ENCODE measurements around the gene TTI1.

GRCh38 chr20:37940858-37941257 is 92.4 kb downstream of the TTI1 start:
- TF ChIP-seq CTCF (IDR thresholded peaks at IDR 0.05) (no peak), ELF1 (IDR thresholded peaks at IDR 0.05) (no peak), JUND (IDR thresholded peaks at IDR 0.05) (no peak)
- TF ChIP-seq, protein P1, sequence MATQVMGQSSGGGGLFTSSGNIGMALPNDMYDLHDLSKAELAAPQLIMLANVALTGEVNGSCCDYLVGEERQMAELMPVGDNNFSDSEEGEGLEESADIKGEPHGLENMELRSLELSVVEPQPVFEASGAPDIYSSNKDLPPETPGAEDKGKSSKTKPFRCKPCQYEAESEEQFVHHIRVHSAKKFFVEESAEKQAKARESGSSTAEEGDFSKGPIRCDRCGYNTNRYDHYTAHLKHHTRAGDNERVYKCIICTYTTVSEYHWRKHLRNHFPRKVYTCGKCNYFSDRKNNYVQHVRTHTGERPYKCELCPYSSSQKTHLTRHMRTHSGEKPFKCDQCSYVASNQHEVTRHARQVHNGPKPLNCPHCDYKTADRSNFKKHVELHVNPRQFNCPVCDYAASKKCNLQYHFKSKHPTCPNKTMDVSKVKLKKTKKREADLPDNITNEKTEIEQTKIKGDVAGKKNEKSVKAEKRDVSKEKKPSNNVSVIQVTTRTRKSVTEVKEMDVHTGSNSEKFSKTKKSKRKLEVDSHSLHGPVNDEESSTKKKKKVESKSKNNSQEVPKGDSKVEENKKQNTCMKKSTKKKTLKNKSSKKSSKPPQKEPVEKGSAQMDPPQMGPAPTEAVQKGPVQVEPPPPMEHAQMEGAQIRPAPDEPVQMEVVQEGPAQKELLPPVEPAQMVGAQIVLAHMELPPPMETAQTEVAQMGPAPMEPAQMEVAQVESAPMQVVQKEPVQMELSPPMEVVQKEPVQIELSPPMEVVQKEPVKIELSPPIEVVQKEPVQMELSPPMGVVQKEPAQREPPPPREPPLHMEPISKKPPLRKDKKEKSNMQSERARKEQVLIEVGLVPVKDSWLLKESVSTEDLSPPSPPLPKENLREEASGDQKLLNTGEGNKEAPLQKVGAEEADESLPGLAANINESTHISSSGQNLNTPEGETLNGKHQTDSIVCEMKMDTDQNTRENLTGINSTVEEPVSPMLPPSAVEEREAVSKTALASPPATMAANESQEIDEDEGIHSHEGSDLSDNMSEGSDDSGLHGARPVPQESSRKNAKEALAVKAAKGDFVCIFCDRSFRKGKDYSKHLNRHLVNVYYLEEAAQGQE (IDR thresholded peaks at IDR 0.05; ENCODE audit: low read depth, low read length) = no peak
